NT2/D1 (cell line): ENCODE data around the gene ZNF320.

Experiments used
- YY1 ChIP-seq: IDR thresholded peaks from 2 replicates; pipeline ENCODE4 v1.6.1; 2011; ENCODE audit not compliant: insufficient read length, insufficient read depth
- ZNF274 ChIP-seq: IDR thresholded peaks from 2 replicates; pipeline ENCODE4 v1.6.1; 2011; ENCODE audit warnings: mild to moderate bottlenecking, low read depth, low read length

DNA sequence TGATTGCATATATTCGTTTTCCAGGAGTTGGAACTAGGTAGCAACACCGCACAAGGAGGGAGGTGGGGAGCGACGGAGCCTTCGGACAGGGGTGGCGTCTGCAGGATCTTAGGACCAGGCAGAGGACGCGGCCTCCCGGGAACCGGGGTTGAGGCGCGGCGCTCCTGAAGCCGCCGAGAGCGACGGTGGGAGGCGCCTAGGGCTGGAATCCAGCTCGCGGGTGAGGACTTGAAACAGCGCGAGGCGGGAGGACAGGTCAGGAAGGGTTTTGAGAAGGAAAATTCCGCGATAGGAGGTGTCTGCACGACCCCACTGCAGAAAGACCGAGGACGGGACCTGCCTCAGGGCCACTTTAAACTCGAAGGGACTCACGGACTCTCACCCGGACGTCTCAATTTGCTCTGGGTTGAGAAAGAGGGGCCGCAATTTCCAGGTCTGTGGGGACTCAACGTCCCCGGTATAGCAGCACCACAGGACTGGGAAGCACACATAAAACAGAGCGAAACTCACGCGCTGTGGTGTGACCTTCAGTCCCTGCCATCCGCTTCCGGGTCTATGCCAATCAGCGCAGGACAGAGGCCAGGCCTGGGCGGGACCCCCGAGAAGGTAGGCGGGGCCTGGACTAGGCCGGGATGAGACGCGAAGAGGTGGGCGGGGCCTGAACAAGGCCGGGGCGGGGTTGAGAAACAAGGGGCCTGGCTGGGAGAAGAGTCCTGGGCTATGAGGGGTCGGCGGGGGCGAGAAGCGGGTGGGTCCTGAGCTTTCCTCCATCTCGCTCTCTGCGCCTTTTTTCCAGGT lies at the start of gene ZNF320:
- TF ChIP-seq ZNF274 (no peak), YY1 (no peak)
